ENCODE measurements around the gene SLC25A29. TPM values are rescaled to one million over a fixed set of nuclear protein-coding genes. Genes with fewer than 3 reads are reported as not detected.
"Not testable (repeated sequence)": the region's sequence is repeated elsewhere in the genome, so short reads cannot be mapped to it uniquely, and the experiment has no call there.

SLC25A29 gene
- total RNA-seq, 2 experiments from 2014 or later = 1.5 to 2.2 TPM

GRCh38 chr14:100303179-100303578, 3.1 kb downstream of the SLC25A29 start:
- CTCF ChIA-PET = interaction anchor here (0.6 to 10.5 kb wide), 7 partner anchors 8 to 74 kb away, joined by 3 to 64 read pairs (median 3); no protein-coding TSS in a partner anchor
- DNase-seq = no peak
- Mint-ChIP-seq H3K27me3 (peaks cover 23% of the 10 kb centered on the region), H3K9me3 (no peaks in the 10 kb centered on the region), H3K36me3 (ENCODE audit: low read depth) (peaks cover 4% of the 10 kb centered on the region), H3K4me3 (no peak overlapping the region), H3K27ac (no peak overlapping the region), H3K4me1 (peaks cover 16% of the 10 kb centered on the region)
- POLR2A ChIA-PET = no interaction called here

DNA sequence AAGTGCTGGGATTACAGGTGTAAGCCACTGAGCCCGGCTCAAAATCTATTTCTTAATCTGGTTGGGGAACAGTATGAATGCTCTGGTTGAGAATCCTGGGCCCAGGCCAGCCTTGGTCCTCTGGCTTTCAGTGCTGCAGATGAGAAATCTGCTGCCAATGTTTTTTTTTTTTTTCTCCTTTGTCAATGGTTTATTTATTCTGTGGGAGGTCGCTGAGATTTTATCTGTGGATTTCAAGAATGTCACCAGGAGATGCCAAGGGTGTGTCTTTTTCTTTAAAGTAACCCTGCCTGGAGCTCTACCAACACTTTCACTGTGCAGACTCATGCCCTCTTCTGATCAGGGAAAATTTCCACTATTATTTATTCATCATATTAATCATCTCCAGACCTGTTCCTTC, 3.6 kb downstream of the SLC25A29 start:
- Mint-ChIP-seq H3K27ac (no peak overlapping the region), H3K36me3 (ENCODE audit: low read depth) (peaks cover 4% of the 10 kb centered on the region), H3K4me1 (peaks cover 14% of the 10 kb centered on the region), H3K4me3 (no peak overlapping the region), H3K9me3 (no peaks in the 10 kb centered on the region), H3K27me3 (peaks cover 17% of the 10 kb centered on the region)
- no peak for DNase-seq
- ChIA-PET CTCF (interaction anchor here (0.6 to 10.5 kb wide), 5 partner anchors 8 to 18 kb away, joined by 3 to 64 read pairs (median 4); no protein-coding TSS in a partner anchor), POLR2A (no interaction called here)

GRCh38 chr14:100299238-100299560, 7.0 kb downstream of the SLC25A29 start:
- CTCF ChIA-PET = interaction anchor here (10.5 kb wide), 1 partner anchor 15 kb away, joined by 64 read pairs; no protein-coding TSS in a partner anchor
- H3K27ac Mint-ChIP-seq = no peak overlapping the region

GRCh38 chr14:100298551-100299237, 7.5 kb downstream of the SLC25A29 start:
- Mint-ChIP-seq H3K27me3 (no peaks in the 10 kb centered on the region), H3K4me3 (no peak overlapping the region), H3K9me3 (no peaks in the 10 kb centered on the region), H3K4me1 (no peaks in the 10 kb centered on the region), H3K36me3 (ENCODE audit: low read depth) (no peaks in the 10 kb centered on the region), H3K27ac (no peak overlapping the region)
- CTCF ChIA-PET = interaction anchor here (10.5 kb wide), 1 partner anchor 14 kb away, joined by 64 read pairs; no protein-coding TSS in a partner anchor
- POLR2A ChIA-PET = no interaction called here
- DNase-seq = no peak

More at GRCh38 chr14:100299238-100299560, 7.0 kb downstream of the SLC25A29 start:
- no peaks in the 10 kb centered on the region for H3K4me1 Mint-ChIP-seq
- H3K9me3 Mint-ChIP-seq = no peaks in the 10 kb centered on the region
- no peak overlapping the region for H3K4me3 Mint-ChIP-seq
- no peak for DNase-seq
- no peaks in the 10 kb centered on the region for H3K36me3 Mint-ChIP-seq (ENCODE audit: low read depth)
- POLR2A ChIA-PET = no interaction called here
- no peaks in the 10 kb centered on the region for H3K27me3 Mint-ChIP-seq

GRCh38 chr14:100297320-100298300, 8.6 kb downstream of the SLC25A29 start:
- ChIA-PET CTCF (interaction anchor here (1.5 to 10.5 kb wide), 2 partner anchors 12 to 13 kb away, joined by 3 to 64 read pairs; no protein-coding TSS in a partner anchor), POLR2A (no interaction called here)
- no peaks in the 10 kb centered on the region for H3K4me1 Mint-ChIP-seq
- DNase-seq = no peak
- no peaks in the 10 kb centered on the region for H3K36me3 Mint-ChIP-seq (ENCODE audit: low read depth)
- no peak overlapping the region for H3K27ac Mint-ChIP-seq
- H3K27me3 Mint-ChIP-seq = no peaks in the 10 kb centered on the region
- no peaks in the 10 kb centered on the region for H3K9me3 Mint-ChIP-seq
- H3K4me3 Mint-ChIP-seq = no peak overlapping the region

- not testable (repeated sequence) for H3K27ac Mint-ChIP-seq; DNase-seq; H3K4me1 Mint-ChIP-seq; H3K4me3 Mint-ChIP-seq; H3K9me3 Mint-ChIP-seq; H3K36me3 Mint-ChIP-seq (ENCODE audit: low read depth); H3K27me3 Mint-ChIP-seq
- POLR2A ChIA-PET = interaction anchor here (0.7 kb wide), 1 partner anchor 42 kb away, joined by 3 read pairs; no protein-coding TSS in a partner anchor
- CTCF ChIA-PET = interaction anchor here (1.5 to 10.5 kb wide), 2 partner anchors 12 to 13 kb away, joined by 3 to 64 read pairs; no protein-coding TSS in a partner anchor
Observed at GRCh38 chr14:100296729-100297128, 9.5 kb downstream of the SLC25A29 start.

DNA sequence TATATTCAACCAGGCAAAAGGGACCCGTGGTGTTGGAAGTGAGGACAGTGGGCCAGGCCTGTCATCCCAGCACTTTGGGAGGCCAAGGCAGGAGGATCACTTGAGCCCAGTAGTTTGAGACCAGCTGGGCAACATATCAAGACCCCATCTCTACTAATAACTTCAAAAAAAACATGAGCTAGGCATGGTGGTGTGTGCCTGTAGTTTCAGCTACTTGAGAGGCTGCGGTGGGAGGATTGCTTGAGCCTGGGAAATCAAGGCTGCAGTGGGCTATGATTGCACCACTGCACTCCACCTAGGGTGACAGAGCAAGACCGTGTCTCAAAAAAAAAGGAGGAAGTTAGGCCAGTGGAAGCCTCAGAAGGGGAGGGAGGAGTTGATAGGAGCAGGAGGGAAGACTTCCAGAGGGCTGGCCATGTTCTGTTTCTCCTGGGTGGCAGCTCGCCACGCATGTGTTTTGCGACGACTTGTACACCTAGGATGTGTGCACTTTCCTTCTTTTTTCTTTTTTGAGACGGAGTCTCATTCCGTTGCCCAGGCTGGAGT, 10.1 kb downstream of the SLC25A29 start:
- CTCF ChIA-PET = interaction anchor here (1.2 to 10.5 kb wide), 3 partner anchors 9 to 22 kb away, joined by 3 to 64 read pairs (median 4); no protein-coding TSS in a partner anchor
- Mint-ChIP-seq H3K27ac (no peak overlapping the region), H3K27me3 (no peaks in the 10 kb centered on the region), H3K36me3 (ENCODE audit: low read depth) (no peaks in the 10 kb centered on the region), H3K4me3 (no peak overlapping the region), H3K4me1 (no peaks in the 10 kb centered on the region), H3K9me3 (no peaks in the 10 kb centered on the region)
- POLR2A ChIA-PET = interaction anchor here (0.7 kb wide), 1 partner anchor 41 kb away, joined by 3 read pairs; no protein-coding TSS in a partner anchor
- no peak for DNase-seq

- H3K4me3 Mint-ChIP-seq = no peak overlapping the region
- POLR2A ChIA-PET = no interaction called here
- CTCF ChIA-PET = interaction anchor here (0.8 to 10.5 kb wide), 5 partner anchors 8 to 23 kb away, joined by 3 to 64 read pairs (median 4); no protein-coding TSS in a partner anchor
- H3K9me3 Mint-ChIP-seq = no peaks in the 10 kb centered on the region
- no peak overlapping the region for H3K27ac Mint-ChIP-seq
- no peaks in the 10 kb centered on the region for H3K27me3 Mint-ChIP-seq
- H3K36me3 Mint-ChIP-seq (ENCODE audit: low read depth) = no peaks in the 10 kb centered on the region
- H3K4me1 Mint-ChIP-seq = peaks cover 3% of the 10 kb centered on the region
- no peak for DNase-seq
Observed at GRCh38 chr14:100295376-100296105, 10.7 kb downstream of the SLC25A29 start.

GRCh38 chr14:100294963-100295330, 11.3 kb downstream of the SLC25A29 start:
- no peaks in the 10 kb centered on the region for H3K27me3 Mint-ChIP-seq
- ChIA-PET CTCF (interaction anchor here (0.8 to 10.5 kb wide), 5 partner anchors 8 to 24 kb away, joined by 3 to 64 read pairs (median 4); no protein-coding TSS in a partner anchor), POLR2A (no interaction called here)
- H3K27ac Mint-ChIP-seq = no peak overlapping the region
- no peak for DNase-seq
- peaks cover 3% of the 10 kb centered on the region for H3K4me1 Mint-ChIP-seq
- H3K9me3 Mint-ChIP-seq = no peaks in the 10 kb centered on the region
- H3K4me3 Mint-ChIP-seq = no peak overlapping the region
- no peaks in the 10 kb centered on the region for H3K36me3 Mint-ChIP-seq (ENCODE audit: low read depth)

DNA sequence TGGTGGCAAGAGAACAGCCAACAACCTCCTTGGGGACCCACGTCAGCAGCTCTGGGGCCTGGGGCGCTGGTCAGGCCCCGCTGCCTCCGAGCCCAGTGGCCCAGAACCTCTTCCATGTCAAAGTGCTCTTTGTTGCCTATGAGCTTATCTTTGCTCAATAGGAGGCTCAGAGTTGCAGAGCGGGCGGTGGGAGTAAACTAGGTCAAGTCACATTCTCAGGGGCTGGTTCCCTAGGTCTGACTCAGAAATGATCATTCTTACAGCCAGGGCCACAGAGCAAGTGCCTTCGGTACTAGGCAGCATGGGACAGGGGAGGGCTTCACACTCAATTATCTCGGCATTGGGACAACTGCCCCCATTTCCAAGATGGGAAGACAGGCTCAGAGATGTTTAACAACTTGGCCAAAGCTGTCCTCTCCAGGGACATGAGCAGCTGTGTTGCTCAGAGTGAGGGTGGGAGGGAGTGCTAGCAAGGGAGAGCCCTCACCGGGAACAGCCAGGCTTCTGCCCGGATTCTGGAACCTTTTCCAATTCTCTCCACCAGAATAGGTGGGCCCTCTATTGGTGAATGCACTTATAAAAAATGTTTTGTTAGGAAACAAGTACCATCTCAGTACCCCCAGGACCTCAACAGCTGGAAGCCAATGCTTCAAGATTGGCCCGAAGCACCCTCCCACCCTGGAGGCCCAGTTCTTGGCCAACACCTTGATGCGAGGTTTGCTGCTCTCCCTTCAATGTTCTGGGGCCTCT, 11.9 kb downstream of the SLC25A29 start:
- DNase-seq = no peak
- CTCF ChIA-PET = interaction anchor here (0.5 to 10.5 kb wide), 4 partner anchors 9 to 22 kb away, joined by 3 to 64 read pairs (median 4); no protein-coding TSS in a partner anchor
- POLR2A ChIA-PET = no interaction called here

DNA sequence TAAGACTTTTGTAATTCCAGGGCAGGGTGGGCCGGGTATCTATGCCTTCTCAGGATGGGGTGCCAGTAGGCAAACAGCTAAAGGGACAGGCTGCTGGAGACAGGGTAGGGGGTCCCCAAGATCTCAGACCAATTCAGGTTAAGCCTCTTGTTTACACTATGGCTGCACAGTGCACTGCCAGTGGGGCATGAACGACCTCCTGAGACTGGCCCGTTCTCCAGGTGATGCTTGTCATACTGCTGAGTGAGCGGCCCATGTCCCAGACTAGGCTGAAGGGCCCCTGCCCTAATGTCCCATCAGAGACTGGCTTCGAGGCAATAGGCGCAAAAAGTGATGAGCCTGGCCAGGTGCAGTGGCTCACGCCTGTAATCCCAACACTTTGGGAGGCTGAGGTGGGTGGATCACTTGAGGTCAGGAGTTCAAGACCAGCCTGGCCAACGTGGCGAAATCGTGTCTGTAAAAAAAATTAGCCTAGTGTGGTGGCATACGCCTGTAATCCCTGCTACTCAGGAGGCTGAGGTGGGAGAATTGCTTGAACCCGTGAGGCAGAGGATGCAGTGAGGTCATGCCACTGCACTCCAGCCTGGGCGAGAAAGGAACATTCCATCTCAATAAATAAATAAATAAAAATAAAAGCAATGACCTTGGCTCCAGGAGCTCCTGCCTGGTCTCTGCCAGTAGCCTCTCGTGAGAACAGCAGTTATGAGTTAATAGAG, 12.6 kb downstream of the SLC25A29 start:
- H3K27ac Mint-ChIP-seq = no peak overlapping the region
- ChIA-PET CTCF (interaction anchor here (0.5 to 10.5 kb wide), 3 partner anchors 9 to 21 kb away, joined by 3 to 64 read pairs (median 4); no protein-coding TSS in a partner anchor), POLR2A (no interaction called here)
- H3K4me1 Mint-ChIP-seq = peaks cover 3% of the 10 kb centered on the region
- no peak for DNase-seq
- H3K27me3 Mint-ChIP-seq = no peaks in the 10 kb centered on the region
- H3K4me3 Mint-ChIP-seq = no peak overlapping the region
- no peaks in the 10 kb centered on the region for H3K36me3 Mint-ChIP-seq (ENCODE audit: low read depth)
- no peaks in the 10 kb centered on the region for H3K9me3 Mint-ChIP-seq

More for the DNA sequence above, 11.9 kb downstream of the SLC25A29 start:
- peaks cover 3% of the 10 kb centered on the region for H3K4me1 Mint-ChIP-seq
- no peak overlapping the region for H3K27ac Mint-ChIP-seq
- H3K27me3 Mint-ChIP-seq = no peaks in the 10 kb centered on the region
- no peaks in the 10 kb centered on the region for H3K36me3 Mint-ChIP-seq (ENCODE audit: low read depth)
- H3K4me3 Mint-ChIP-seq = no peak overlapping the region
- no peaks in the 10 kb centered on the region for H3K9me3 Mint-ChIP-seq
